Measurements from ENCODE around the gene PADI6.
"Not testable (repeated sequence)": the region's sequence is repeated elsewhere in the genome, so short reads cannot be mapped to it uniquely, and the experiment has no call there.

PADI6 gene

DNA sequence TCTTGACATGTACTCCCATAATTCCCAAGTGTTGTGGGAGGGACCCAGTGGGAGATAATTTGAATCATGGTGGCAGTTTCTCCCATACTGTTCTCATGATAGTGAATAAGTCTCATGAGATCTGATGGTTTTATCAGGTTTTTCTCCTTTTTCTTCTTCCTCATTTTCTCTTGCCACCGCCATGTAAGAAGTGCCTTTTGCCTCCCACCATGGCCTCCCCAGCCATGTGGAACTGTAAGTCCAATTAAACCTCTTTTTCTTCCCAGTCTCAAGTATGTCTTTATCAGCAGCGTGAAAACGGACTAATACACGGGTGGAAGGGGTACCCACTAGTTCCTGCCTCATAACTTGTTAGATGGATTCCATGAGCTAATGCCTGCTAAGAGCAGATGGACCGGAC, 26.5 kb upstream of the PADI6 start:
- H3K4me3 ChIP-seq (ENCODE audit: insufficient read depth, low read depth, low read length); H3K9me3 ChIP-seq (ENCODE audit: control insufficient read depth, low read length); H3K27ac ChIP-seq (ENCODE audit: insufficient read depth, low read depth, low read length, poor library complexity, severe bottlenecking); H3K4me1 ChIP-seq (ENCODE audit: control insufficient read depth, insufficient read depth, low read length); H3K27me3 ChIP-seq (ENCODE audit: control insufficient read depth, insufficient read depth, low read length, poor library complexity, severe bottlenecking); H3K36me3 ChIP-seq (ENCODE audit: control insufficient read depth, insufficient read depth, low read length): not testable (repeated sequence)
- WGBS, 2 experiments, result 93 to 94% methylated on average over 5 of the region's 5 CpGs

GRCh38 chr1:17346046-17346789, 25.8 kb upstream of the PADI6 start:
- H3K9me3 ChIP-seq (ENCODE audit: control insufficient read depth, low read length), result no peaks in the 10 kb centered on the region
- WGBS, 2 experiments, result 80 to 84% methylated on average over 9 of the region's 9 CpGs
- no peak overlapping the region for H3K4me3 ChIP-seq (ENCODE audit: insufficient read depth, low read depth, low read length)
- no peaks in the 10 kb centered on the region for H3K36me3 ChIP-seq (ENCODE audit: control insufficient read depth, insufficient read depth, low read length)
- no peak overlapping the region for H3K27ac ChIP-seq (ENCODE audit: insufficient read depth, low read depth, low read length, poor library complexity, severe bottlenecking)
- H3K4me1 ChIP-seq (ENCODE audit: control insufficient read depth, insufficient read depth, low read length), result no peaks in the 10 kb centered on the region
- H3K27me3 ChIP-seq (ENCODE audit: control insufficient read depth, insufficient read depth, low read length, poor library complexity, severe bottlenecking), result no peaks in the 10 kb centered on the region

DNA sequence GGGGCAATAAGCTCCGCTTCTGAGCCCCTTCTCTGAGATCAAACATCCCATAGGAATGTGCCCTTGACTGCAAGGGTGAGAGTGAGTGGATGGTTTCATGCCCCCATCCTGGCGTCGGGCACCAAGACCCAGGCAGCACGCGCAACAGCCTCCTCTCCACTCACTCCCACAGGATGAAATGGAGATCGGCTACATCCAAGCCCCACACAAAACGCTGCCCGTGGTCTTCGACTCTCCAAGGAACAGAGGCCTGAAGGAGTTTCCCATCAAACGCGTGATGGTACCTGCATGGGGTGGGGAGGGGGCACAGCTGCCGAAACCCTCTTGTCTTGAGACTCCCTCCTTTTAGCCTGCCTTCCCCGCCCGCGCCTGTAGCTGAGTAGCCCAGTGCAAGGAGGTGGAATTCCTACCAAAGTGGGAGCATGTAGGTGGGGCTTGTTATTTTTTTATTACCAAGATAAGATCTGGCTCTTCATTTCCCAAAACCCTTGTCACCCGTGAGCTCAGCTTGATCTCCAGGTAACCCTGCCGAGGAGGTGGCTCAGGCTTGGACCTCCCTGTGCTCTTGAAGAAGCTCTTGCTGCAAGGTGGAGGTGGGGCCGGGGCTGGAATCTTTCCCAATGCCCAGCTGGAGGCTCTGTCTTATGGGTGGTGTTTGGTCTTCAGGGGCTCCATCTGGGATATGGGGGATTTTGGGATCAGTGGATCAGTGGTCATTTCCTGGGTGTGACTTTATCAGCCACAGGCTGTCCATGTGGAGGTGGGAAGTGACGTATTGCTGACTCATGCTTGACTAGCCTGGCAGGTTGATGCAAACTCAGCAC, 24.0 kb upstream of the PADI6 start:
- H3K4me1 ChIP-seq (ENCODE audit: control insufficient read depth, insufficient read depth, low read length), result no peaks in the 10 kb centered on the region
- H3K9me3 ChIP-seq (ENCODE audit: control insufficient read depth, low read length), result no peaks in the 10 kb centered on the region
- no peak overlapping the region for H3K4me3 ChIP-seq (ENCODE audit: insufficient read depth, low read depth, low read length)
- H3K36me3 ChIP-seq (ENCODE audit: control insufficient read depth, insufficient read depth, low read length), result no peaks in the 10 kb centered on the region
- 82 to 84% methylated on average over 19 of the region's 19 CpGs for WGBS, 2 experiments
- no peak overlapping the region for H3K27ac ChIP-seq (ENCODE audit: insufficient read depth, low read depth, low read length, poor library complexity, severe bottlenecking)
- H3K27me3 ChIP-seq (ENCODE audit: control insufficient read depth, insufficient read depth, low read length, poor library complexity, severe bottlenecking), result no peaks in the 10 kb centered on the region

DNA sequence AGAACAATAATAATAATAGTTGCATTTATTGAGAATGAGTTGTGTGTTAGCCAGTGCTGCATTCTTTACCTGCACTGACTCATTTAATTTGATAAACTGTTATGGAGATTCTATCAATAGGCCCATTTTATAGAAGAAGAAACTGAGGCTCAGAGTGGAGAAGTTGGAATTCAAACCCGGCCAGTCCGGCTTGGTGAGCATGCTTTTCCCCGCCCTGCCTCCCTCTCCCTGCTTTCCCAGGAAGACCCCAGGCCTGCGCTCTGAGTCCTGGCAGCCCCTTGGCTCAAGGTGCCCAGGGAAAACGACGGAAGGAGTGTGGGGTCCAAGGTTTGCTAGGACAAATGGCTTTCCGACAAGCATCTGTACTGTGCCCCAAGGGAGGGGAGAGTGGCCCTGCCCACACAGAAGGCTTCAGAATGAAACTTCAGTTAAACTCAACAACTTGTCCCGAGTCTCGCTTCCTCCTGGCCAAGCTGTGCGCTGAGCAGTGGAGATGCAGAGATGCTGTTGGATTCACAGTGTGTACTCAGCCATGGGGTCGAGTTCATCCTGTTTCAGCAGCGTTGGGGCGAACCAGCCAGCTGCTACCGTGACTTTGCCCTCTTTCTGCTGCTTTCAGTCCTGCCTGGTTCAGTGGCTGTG, 23.3 kb upstream of the PADI6 start:
- 84 to 86% methylated on average over 14 of the region's 14 CpGs for WGBS, 2 experiments

GRCh38 chr1:17350083-17350482, 21.9 kb upstream of the PADI6 start:
- Histone ChIP-seq H3K4me1 (ENCODE audit: control insufficient read depth, insufficient read depth, low read length) (no peaks in the 10 kb centered on the region), H3K4me3 (ENCODE audit: insufficient read depth, low read depth, low read length) (no peak overlapping the region), H3K27ac (ENCODE audit: insufficient read depth, low read depth, low read length, poor library complexity, severe bottlenecking) (no peak overlapping the region), H3K27me3 (ENCODE audit: control insufficient read depth, insufficient read depth, low read length, poor library complexity, severe bottlenecking) (no peaks in the 10 kb centered on the region), H3K36me3 (ENCODE audit: control insufficient read depth, insufficient read depth, low read length) (no peaks in the 10 kb centered on the region), H3K9me3 (ENCODE audit: control insufficient read depth, low read length) (no peaks in the 10 kb centered on the region)
- WGBS, 2 experiments, result no CpG with 5 or more reads among the region's 8 CpGs

More for the DNA sequence above, 23.3 kb upstream of the PADI6 start:
- Histone ChIP-seq H3K4me3 (ENCODE audit: insufficient read depth, low read depth, low read length) (no peak overlapping the region), H3K36me3 (ENCODE audit: control insufficient read depth, insufficient read depth, low read length) (no peaks in the 10 kb centered on the region), H3K27me3 (ENCODE audit: control insufficient read depth, insufficient read depth, low read length, poor library complexity, severe bottlenecking) (no peaks in the 10 kb centered on the region), H3K9me3 (ENCODE audit: control insufficient read depth, low read length) (no peaks in the 10 kb centered on the region), H3K27ac (ENCODE audit: insufficient read depth, low read depth, low read length, poor library complexity, severe bottlenecking) (no peak overlapping the region), H3K4me1 (ENCODE audit: control insufficient read depth, insufficient read depth, low read length) (no peaks in the 10 kb centered on the region)

DNA sequence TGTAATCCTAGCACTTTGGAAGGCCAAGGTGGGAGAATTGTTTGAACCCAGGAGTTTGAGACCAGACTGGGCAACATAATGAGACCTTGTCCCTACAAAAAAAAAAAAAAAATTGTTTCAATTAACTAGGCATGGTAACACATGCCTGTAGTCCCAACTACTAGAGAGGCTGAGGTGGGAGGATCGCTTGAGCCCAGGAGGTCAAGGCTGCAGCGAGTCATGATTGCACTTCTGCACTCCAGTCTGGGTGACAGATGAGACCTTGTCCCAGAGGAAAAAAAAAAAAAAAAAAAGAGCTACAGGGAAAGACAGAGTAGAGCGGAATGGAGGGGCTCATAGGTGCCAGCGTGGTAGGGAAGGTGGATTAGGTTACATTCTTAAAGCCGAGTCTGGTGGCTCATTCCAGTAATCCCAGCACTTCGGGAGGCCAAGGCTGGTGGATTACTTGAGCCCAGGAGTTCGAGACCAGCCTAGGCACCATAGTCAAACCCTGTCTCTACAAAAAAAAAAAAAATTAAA, 21.0 kb upstream of the PADI6 start:
- no peak overlapping the region for H3K4me3 ChIP-seq (ENCODE audit: insufficient read depth, low read depth, low read length)
- H3K27me3 ChIP-seq (ENCODE audit: control insufficient read depth, insufficient read depth, low read length, poor library complexity, severe bottlenecking), result no peaks in the 10 kb centered on the region
- no peaks in the 10 kb centered on the region for H3K4me1 ChIP-seq (ENCODE audit: control insufficient read depth, insufficient read depth, low read length)
- 71 to 76% methylated on average over 5 to 6 of the region's 7 CpGs for WGBS, 2 experiments
- no peaks in the 10 kb centered on the region for H3K9me3 ChIP-seq (ENCODE audit: control insufficient read depth, low read length)
- H3K27ac ChIP-seq (ENCODE audit: insufficient read depth, low read depth, low read length, poor library complexity, severe bottlenecking), result no peak overlapping the region
- no peaks in the 10 kb centered on the region for H3K36me3 ChIP-seq (ENCODE audit: control insufficient read depth, insufficient read depth, low read length)

DNA sequence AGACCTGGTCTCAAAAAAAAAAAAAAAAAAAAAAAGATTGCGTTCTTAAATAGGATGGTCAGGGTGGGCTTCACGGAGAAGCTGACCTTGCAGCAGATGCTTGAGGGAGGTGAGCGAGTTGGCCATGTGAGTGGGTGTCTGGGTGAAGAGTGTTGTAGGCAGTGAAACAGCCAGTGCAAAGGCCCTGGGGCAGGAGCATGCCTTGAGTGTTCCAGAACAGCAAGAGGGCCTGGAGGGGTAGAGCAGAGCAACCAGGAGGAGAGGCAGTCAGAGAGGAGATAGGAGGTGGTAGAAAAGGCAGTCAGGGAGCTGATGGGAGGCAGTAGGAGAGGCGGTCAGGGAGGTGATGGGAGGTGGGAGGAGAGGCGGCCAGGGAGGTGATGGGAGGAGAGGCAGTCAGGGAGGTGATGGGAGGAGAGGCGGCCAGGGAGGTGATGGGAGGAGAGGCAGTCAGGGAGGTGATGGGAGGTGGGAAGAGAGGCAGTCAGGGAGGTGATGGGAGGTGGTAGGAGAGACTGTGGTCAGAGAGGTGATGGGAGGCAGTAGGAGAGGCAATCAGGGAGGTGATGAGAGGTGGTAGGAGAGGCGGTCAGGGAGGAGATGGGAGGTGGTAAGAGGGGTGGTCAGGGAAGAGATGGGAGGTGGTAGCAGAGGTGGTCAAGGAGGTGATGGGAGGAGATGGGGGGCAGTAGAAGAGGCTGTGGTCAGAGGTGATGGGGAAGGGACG, 20.2 kb upstream of the PADI6 start:
- no peaks in the 10 kb centered on the region for H3K36me3 ChIP-seq (ENCODE audit: control insufficient read depth, insufficient read depth, low read length)
- H3K4me1 ChIP-seq (ENCODE audit: control insufficient read depth, insufficient read depth, low read length), result no peaks in the 10 kb centered on the region
- no peaks in the 10 kb centered on the region for H3K27me3 ChIP-seq (ENCODE audit: control insufficient read depth, insufficient read depth, low read length, poor library complexity, severe bottlenecking)
- no peak overlapping the region for H3K4me3 ChIP-seq (ENCODE audit: insufficient read depth, low read depth, low read length)
- 91 to 94% methylated on average over 8 of the region's 8 CpGs for WGBS, 2 experiments
- H3K27ac ChIP-seq (ENCODE audit: insufficient read depth, low read depth, low read length, poor library complexity, severe bottlenecking), result no peak overlapping the region
- no peaks in the 10 kb centered on the region for H3K9me3 ChIP-seq (ENCODE audit: control insufficient read depth, low read length)

- no peaks in the 10 kb centered on the region for H3K27me3 ChIP-seq (ENCODE audit: control insufficient read depth, insufficient read depth, low read length, poor library complexity, severe bottlenecking)
- no peak overlapping the region for H3K4me3 ChIP-seq (ENCODE audit: insufficient read depth, low read depth, low read length)
- no peaks in the 10 kb centered on the region for H3K9me3 ChIP-seq (ENCODE audit: control insufficient read depth, low read length)
- no peaks in the 10 kb centered on the region for H3K36me3 ChIP-seq (ENCODE audit: control insufficient read depth, insufficient read depth, low read length)
- no peaks in the 10 kb centered on the region for H3K4me1 ChIP-seq (ENCODE audit: control insufficient read depth, insufficient read depth, low read length)
- no peak overlapping the region for H3K27ac ChIP-seq (ENCODE audit: insufficient read depth, low read depth, low read length, poor library complexity, severe bottlenecking)
- WGBS, 2 experiments, result 81% methylated on average over 8 of the region's 8 CpGs
These were observed 19.5 kb upstream of the PADI6 start for GRCh38 chr1:17352419-17352909.

- Histone ChIP-seq H3K9me3 (ENCODE audit: control insufficient read depth, low read length) (no peaks in the 10 kb centered on the region), H3K27me3 (ENCODE audit: control insufficient read depth, insufficient read depth, low read length, poor library complexity, severe bottlenecking) (no peaks in the 10 kb centered on the region), H3K4me3 (ENCODE audit: insufficient read depth, low read depth, low read length) (no peak overlapping the region), H3K4me1 (ENCODE audit: control insufficient read depth, insufficient read depth, low read length) (no peaks in the 10 kb centered on the region), H3K27ac (ENCODE audit: insufficient read depth, low read depth, low read length, poor library complexity, severe bottlenecking) (no peak overlapping the region), H3K36me3 (ENCODE audit: control insufficient read depth, insufficient read depth, low read length) (no peaks in the 10 kb centered on the region)
- WGBS, 2 experiments, result 82% methylated on average over 6 of the region's 6 CpGs
These were observed 16.1 kb upstream of the PADI6 start for GRCh38 chr1:17355898-17356297.
